ENCODE results near the gene RALB.

RALB gene

DNA sequence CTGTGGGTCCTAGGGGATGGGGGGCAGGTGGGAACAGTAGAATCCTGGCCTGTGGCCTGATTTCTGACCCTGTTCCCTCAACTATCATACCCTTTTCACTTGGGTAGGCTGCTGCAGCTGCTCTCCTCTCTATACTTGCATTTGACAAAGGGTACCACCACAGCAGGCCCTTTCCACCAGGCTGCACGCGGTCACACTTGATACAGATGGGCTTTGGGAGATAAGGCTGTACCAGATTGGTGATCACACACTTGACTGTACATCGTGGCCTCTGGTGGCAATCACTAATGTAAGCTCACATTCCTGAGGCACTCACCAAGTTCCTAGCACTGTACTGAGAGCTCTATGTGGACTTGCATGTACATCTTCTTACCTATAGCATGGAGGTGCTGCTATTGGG is 1.6 kb upstream of the RALB start:
- DNase-seq (ENCODE audit: low read depth): no peak
- no peak overlapping the region for H3K4me3 ChIP-seq (ENCODE audit: control insufficient read depth, low read depth, low read length)
- no peak for TF ChIP-seq CTCF (conservative IDR thresholded peaks at IDR 0.05; ENCODE audit: control insufficient read depth, insufficient read depth, low read depth, low read length)

DNA sequence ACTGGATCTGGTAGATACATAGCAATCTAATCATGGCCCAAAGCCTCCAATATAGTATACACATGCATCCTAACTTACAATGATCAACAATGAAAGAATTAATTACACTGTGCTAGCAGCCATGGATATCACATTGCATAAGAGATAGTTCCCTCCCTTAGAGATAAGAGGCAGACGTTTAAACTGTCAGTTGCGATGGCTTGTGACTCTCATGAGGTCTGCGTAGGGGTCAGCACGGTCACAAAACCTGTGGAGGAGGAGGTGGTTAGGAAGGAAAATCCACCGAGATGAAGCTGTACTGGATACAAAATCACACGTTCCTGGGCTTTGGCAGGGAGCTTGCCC is 800 bp upstream of the RALB start:
- peak overlapping the region; percentile 68 for H3K4me3 ChIP-seq (ENCODE audit: control insufficient read depth, low read depth, low read length)
- DNase-seq (ENCODE audit: low read depth): no peak
- no peak for TF ChIP-seq CTCF (conservative IDR thresholded peaks at IDR 0.05; ENCODE audit: control insufficient read depth, insufficient read depth, low read depth, low read length)

- DNase-seq (ENCODE audit: low read depth): peak; percentile 83
- peak; percentile 29 for TF ChIP-seq CTCF (conservative IDR thresholded peaks at IDR 0.05; ENCODE audit: control insufficient read depth, insufficient read depth, low read depth, low read length)
- H3K4me3 ChIP-seq (ENCODE audit: control insufficient read depth, low read depth, low read length): peak overlapping the region; percentile 93
Measured at GRCh38 chr2:120253021-120253882, 600 bp downstream of the RALB start.

GRCh38 chr2:120254178-120254577 is 1.5 kb downstream of the RALB start:
- peak overlapping the region; percentile 93 for H3K4me3 ChIP-seq (ENCODE audit: control insufficient read depth, low read depth, low read length)
- DNase-seq (ENCODE audit: low read depth): no peak
- TF ChIP-seq CTCF (conservative IDR thresholded peaks at IDR 0.05; ENCODE audit: control insufficient read depth, insufficient read depth, low read depth, low read length): no peak

- H3K4me3 ChIP-seq (ENCODE audit: control insufficient read depth, low read depth, low read length): no peak overlapping the region
- DNase-seq (ENCODE audit: low read depth): no peak
- TF ChIP-seq CTCF (conservative IDR thresholded peaks at IDR 0.05; ENCODE audit: control insufficient read depth, insufficient read depth, low read depth, low read length): no peak
Measured at GRCh38 chr2:120255071-120255470, 2.4 kb downstream of the RALB start.

- no peak overlapping the region for H3K4me3 ChIP-seq (ENCODE audit: control insufficient read depth, low read depth, low read length)
- TF ChIP-seq CTCF (conservative IDR thresholded peaks at IDR 0.05; ENCODE audit: control insufficient read depth, insufficient read depth, low read depth, low read length): no peak
- DNase-seq (ENCODE audit: low read depth): no peak
Measured at GRCh38 chr2:120255986-120256650, 3.5 kb downstream of the RALB start.
